ENCODE data around the gene SPAG9. TPM values are rescaled to one million over a fixed set of nuclear protein-coding genes. Genes with fewer than 3 reads are reported as not detected.

Gene SPAG9
- total RNA-seq, 1 donor from 2014 or later: 48.2 TPM

GRCh38 chr17:50989149-50989548 lies 131.5 kb downstream of the SPAG9 start:
- no peak for TF ChIP-seq CTCF (conservative IDR thresholded peaks at IDR 0.05; ENCODE audit: low read depth, low read length)
- H3K4me3 ChIP-seq (ENCODE audit: low read depth, low read length): no peak overlapping the region
- DNase-seq (ENCODE audit: low read depth): no peak

GRCh38 chr17:50988427-50988826 lies 132.2 kb downstream of the SPAG9 start:
- no peak for TF ChIP-seq CTCF (conservative IDR thresholded peaks at IDR 0.05; ENCODE audit: low read depth, low read length)
- no peak for DNase-seq (ENCODE audit: low read depth)

GRCh38 chr17:50986989-50987660 lies 133.5 kb downstream of the SPAG9 start:
- TF ChIP-seq CTCF (conservative IDR thresholded peaks at IDR 0.05; ENCODE audit: low read depth, low read length): no peak
- no peak overlapping the region for H3K4me3 ChIP-seq (ENCODE audit: low read depth, low read length)
- DNase-seq (ENCODE audit: low read depth): no peak

More at GRCh38 chr17:50988427-50988826, 132.2 kb downstream of the SPAG9 start:
- no peak overlapping the region for H3K4me3 ChIP-seq (ENCODE audit: low read depth, low read length)

- no peak overlapping the region for H3K4me3 ChIP-seq (ENCODE audit: low read depth, low read length)
- TF ChIP-seq CTCF (conservative IDR thresholded peaks at IDR 0.05; ENCODE audit: low read depth, low read length): no peak
- no peak for DNase-seq (ENCODE audit: low read depth)
These were observed 139.4 kb downstream of the SPAG9 start for GRCh38 chr17:50981279-50981678.

- DNase-seq (ENCODE audit: low read depth): no peak
- no peak overlapping the region for H3K4me3 ChIP-seq (ENCODE audit: low read depth, low read length)
- TF ChIP-seq CTCF (conservative IDR thresholded peaks at IDR 0.05; ENCODE audit: low read depth, low read length): no peak
These were observed 141.1 kb downstream of the SPAG9 start for GRCh38 chr17:50979524-50979927.

GRCh38 chr17:50977487-50978159 lies 143.0 kb downstream of the SPAG9 start:
- no peak for DNase-seq (ENCODE audit: low read depth)
- no peak for TF ChIP-seq CTCF (conservative IDR thresholded peaks at IDR 0.05; ENCODE audit: low read depth, low read length)
- no peak overlapping the region for H3K4me3 ChIP-seq (ENCODE audit: low read depth, low read length)
